HG03045 (cell line): ENCODE results near the gene HIPK3.

Experiments used
- ATAC-seq: cut with Tn5 transposase; IDR thresholded peaks from one replicate; pipeline ENCODE4 v1.9.1; 2021; ENCODE audit warnings: mild to moderate bottlenecking, moderate library complexity; ENCODE audit not compliant: unreplicated experiment

HIPK3 gene

GRCh38 chr11:33387996-33388395 lies 130.8 kb downstream of the HIPK3 start:
- no peak for ATAC-seq

GRCh38 chr11:33388793-33389525 lies 131.8 kb downstream of the HIPK3 start:
- ATAC-seq = no peak

GRCh38 chr11:33389635-33390034 lies 132.5 kb downstream of the HIPK3 start:
- no peak for ATAC-seq

GRCh38 chr11:33390944-33391892 lies 134.0 kb downstream of the HIPK3 start:
- no peak for ATAC-seq

GRCh38 chr11:33391893-33392251 lies 134.7 kb downstream of the HIPK3 start:
- no peak for ATAC-seq

- ATAC-seq = no peak
Measured at GRCh38 chr11:33394431-33395109, 137.4 kb downstream of the HIPK3 start.

GRCh38 chr11:33396361-33396760 lies 139.2 kb downstream of the HIPK3 start:
- ATAC-seq = no peak

GRCh38 chr11:33399421-33399820 lies 142.2 kb downstream of the HIPK3 start:
- no peak for ATAC-seq

GRCh38 chr11:33402066-33402465 lies 144.9 kb downstream of the HIPK3 start:
- no peak for ATAC-seq

GRCh38 chr11:33403344-33403743 lies 146.2 kb downstream of the HIPK3 start:
- ATAC-seq = no peak

- no peak for ATAC-seq
Measured at GRCh38 chr11:33405834-33406602, 148.8 kb downstream of the HIPK3 start.
